GM23338 (cell line): ENCODE data around the gene RELN.

Experiments
- EZH2 ChIP-seq: fragments of 200-600 bp; sonication (generic); IDR thresholded peaks from one replicate; pipeline ENCODE4 v1.8.0; 2017; ENCODE audit warnings: antibody characterized with exemption, mild to moderate bottlenecking, low read depth; ENCODE audit not compliant: unreplicated experiment
- EZH2phosphoT487 ChIP-seq: fragments of 200-600 bp; sonication (generic); IDR thresholded peaks from one replicate; pipeline ENCODE4 v1.8.1; 2018; ENCODE audit warnings: antibody characterized with exemption; ENCODE audit not compliant: unreplicated experiment
- JUNB ChIP-seq: IDR thresholded peaks from one replicate; pipeline ENCODE4 v1.6.1; 2016; ENCODE audit warnings: antibody characterized with exemption; ENCODE audit not compliant: unreplicated experiment
- POLR2AphosphoS5 ChIP-seq: IDR thresholded peaks from 2 replicates; pipeline ENCODE4 v1.6.1; 2016; ENCODE audit warnings: antibody characterized with exemption, low read depth
- TF ChIP-seq, protein P1 (sequence below), 2 experiments: fragments of 200-600 bp in 1 of 2; sonication (generic) in 1 of 2; conservative IDR thresholded peaks; 2 replicates each; pipeline versions ENCODE4 v1.5.1 to v1.6.1; 2016 to 2017; ENCODE audit warnings: antibody characterized with exemption in 2 of 2, low read depth in 2 of 2, mild to moderate bottlenecking in 2 of 2, moderate library complexity in 1 of 2

GRCh38 chr7:103658055-103659005 is 331.1 kb downstream of the RELN start:
- TF ChIP-seq EZH2: no peak
- TF ChIP-seq, protein P1, sequence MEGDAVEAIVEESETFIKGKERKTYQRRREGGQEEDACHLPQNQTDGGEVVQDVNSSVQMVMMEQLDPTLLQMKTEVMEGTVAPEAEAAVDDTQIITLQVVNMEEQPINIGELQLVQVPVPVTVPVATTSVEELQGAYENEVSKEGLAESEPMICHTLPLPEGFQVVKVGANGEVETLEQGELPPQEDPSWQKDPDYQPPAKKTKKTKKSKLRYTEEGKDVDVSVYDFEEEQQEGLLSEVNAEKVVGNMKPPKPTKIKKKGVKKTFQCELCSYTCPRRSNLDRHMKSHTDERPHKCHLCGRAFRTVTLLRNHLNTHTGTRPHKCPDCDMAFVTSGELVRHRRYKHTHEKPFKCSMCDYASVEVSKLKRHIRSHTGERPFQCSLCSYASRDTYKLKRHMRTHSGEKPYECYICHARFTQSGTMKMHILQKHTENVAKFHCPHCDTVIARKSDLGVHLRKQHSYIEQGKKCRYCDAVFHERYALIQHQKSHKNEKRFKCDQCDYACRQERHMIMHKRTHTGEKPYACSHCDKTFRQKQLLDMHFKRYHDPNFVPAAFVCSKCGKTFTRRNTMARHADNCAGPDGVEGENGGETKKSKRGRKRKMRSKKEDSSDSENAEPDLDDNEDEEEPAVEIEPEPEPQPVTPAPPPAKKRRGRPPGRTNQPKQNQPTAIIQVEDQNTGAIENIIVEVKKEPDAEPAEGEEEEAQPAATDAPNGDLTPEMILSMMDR (conservative IDR thresholded peaks at IDR 0.05; ENCODE audit: low read depth in 2 of 2): no peak
- TF ChIP-seq EZH2phosphoT487: no peak
- no peak for TF ChIP-seq JUNB
- no peak for TF ChIP-seq POLR2AphosphoS5
